ENCODE measurements around the gene RBBP6.
A peak's percentile ranks its signal among the peaks of the same experiment; 100 is the strongest.

Gene RBBP6

DNA sequence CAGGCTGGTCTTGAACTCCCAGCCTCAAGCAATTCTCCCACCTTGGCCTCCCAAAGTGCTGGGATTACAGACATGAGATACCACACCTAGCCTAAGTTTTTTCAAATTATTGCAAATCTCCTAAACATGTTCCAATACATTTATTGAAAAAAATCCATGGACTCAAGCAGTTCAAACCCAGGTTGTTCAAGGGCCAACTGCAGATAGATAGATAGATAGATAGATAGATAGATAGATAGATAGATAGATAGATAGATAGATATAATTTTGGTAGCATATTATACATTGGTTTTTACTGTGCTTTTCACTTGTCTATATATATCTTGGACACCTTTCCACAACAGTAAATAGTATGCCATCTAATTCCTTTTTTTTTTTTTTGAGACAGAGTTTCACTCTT lies 20.9 kb upstream of the RBBP6 start (continued):
- TF ChIP-seq ZNF670 (tag by site-specific recombination; IDR thresholded peaks at IDR 0.05; ENCODE audit: low read depth) (no peak), ZNF629 (tag by site-specific recombination; IDR thresholded peaks at IDR 0.05) (no peak), RBAK (tag by site-specific recombination; IDR thresholded peaks at IDR 0.05) (no peak), ZXDB (tag by site-specific recombination; IDR thresholded peaks at IDR 0.05) (no peak)

DNA sequence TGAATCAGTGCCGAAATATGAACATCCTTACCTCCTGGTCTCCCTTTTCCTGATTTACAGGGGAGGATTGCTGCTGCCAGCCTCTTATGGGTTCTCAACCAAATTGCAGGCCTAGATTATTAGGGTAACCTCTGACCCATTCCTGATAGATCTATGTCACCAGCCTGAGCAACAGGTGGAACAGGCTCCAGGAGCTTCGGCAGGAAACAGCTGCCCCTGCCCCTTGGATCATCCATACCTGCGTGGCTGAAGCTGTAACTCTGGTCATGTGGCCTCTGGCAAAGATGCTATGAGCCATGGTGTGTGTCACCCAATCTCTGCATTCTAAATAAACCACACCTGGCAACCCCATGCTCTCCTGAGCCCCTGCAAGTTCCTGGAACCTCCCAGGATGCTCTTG lies 18.4 kb upstream of the RBBP6 start:
- TF ChIP-seq SP2 (tag by site-specific recombination; IDR thresholded peaks at IDR 0.05) (no peak), ZNF292 (tag by site-specific recombination; IDR thresholded peaks at IDR 0.05; ENCODE audit: borderline replicate concordance, low read depth) (no peak), ZNF311 (tag by site-specific recombination; IDR thresholded peaks at IDR 0.05; ENCODE audit: borderline replicate concordance) (no peak), ZNF585B (tag by site-specific recombination; IDR thresholded peaks at IDR 0.05) (no peak), SCRT2 (tag by site-specific recombination; IDR thresholded peaks at IDR 0.05) (peak; percentile 78), ZSCAN30 (tag by site-specific recombination; IDR thresholded peaks at IDR 0.05) (no peak), SCRT1 (tag by site-specific recombination; IDR thresholded peaks at IDR 0.05; ENCODE audit: borderline replicate concordance) (peak; percentile 60; the same call in 1 of the 2 replicates), YY1 (tag by site-specific recombination; IDR thresholded peaks at IDR 0.05) (no peak)
- ChIA-PET POLR2A (no interaction called here), CTCF (interaction anchor here (0.6 to 1.1 kb wide), 2 partner anchors 15 to 42 kb away, joined by 3 read pairs; no protein-coding TSS in a partner anchor)
- Histone ChIP-seq H3K4me1 (ENCODE audit: control insufficient read depth, insufficient read depth, low read length) (no peaks in the 10 kb centered on the region), H3K36me3 (ENCODE audit: control insufficient read depth in 2 of 2, insufficient read depth in 1 of 2, low read length in 2 of 2) (no peaks in the 10 kb centered on the region), H3K27ac (ENCODE audit: extremely low read depth, low read depth, low read length) (no peak overlapping the region), H3K9me3 (ENCODE audit: control insufficient read depth, insufficient read depth, low read depth, low read length) (no peaks in the 10 kb centered on the region), H3K4me3 (ENCODE audit: low read depth, low read length) (no peak overlapping the region)

DNA sequence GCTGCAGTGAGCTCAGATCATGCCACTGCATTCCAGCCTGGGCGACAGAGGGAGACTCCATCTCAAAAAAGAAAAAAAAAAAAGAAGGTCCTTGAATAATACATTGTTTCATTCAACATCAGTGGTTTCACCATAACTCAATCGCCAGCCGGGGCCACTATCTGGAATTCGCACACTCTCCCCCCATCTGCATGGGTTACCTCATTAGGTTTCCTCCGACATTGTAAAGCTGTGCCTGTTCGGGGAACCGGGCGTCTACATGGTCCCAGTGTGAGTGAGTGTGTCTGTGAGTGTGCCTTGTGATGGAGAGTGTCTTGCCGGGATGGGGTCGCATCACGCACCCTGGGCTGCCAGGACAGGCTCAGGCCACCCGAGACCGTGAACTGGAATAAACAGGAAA lies 16.6 kb upstream of the RBBP6 start:
- H3K36me3 ChIP-seq (ENCODE audit: control insufficient read depth in 2 of 2, insufficient read depth in 1 of 2, low read length in 2 of 2) = no peaks in the 10 kb centered on the region
- no peak overlapping the region for H3K27ac ChIP-seq (ENCODE audit: extremely low read depth, low read depth, low read length)
- POLR2A ChIA-PET = no interaction called here
- H3K9me3 ChIP-seq (ENCODE audit: control insufficient read depth, insufficient read depth, low read depth, low read length) = no peaks in the 10 kb centered on the region
- CTCF ChIA-PET = interaction anchor here (0.7 to 1.3 kb wide), 2 partner anchors 18 to 27 kb away, joined by 3 read pairs; no protein-coding TSS in a partner anchor
- H3K4me3 ChIP-seq (ENCODE audit: low read depth, low read length) = no peak overlapping the region
- TF ChIP-seq ZNF837 (tag by site-specific recombination; IDR thresholded peaks at IDR 0.05) (no peak), ZNF121 (tag by site-specific recombination; IDR thresholded peaks at IDR 0.05) (no peak), ZNF10 (tag by site-specific recombination; IDR thresholded peaks at IDR 0.05) (no peak), OVOL3 (tag by site-specific recombination; IDR thresholded peaks at IDR 0.05) (no peak), ZNF112 (tag by site-specific recombination; IDR thresholded peaks at IDR 0.05) (no peak), ZBTB17 (tag by site-specific recombination; IDR thresholded peaks at IDR 0.05) (no peak), ZNF2 (tag by site-specific recombination; IDR thresholded peaks at IDR 0.05) (no peak), ZNF248 (tag by site-specific recombination; IDR thresholded peaks at IDR 0.05) (no peak), GLIS1 (tag by site-specific recombination; IDR thresholded peaks at IDR 0.05) (no peak), ZNF76 (tag by site-specific recombination; IDR thresholded peaks at IDR 0.05; ENCODE audit: borderline replicate concordance, low read depth) (no peak), ZBTB20 (tag by site-specific recombination; IDR thresholded peaks at IDR 0.05) (no peak), ZBTB21 (tag by site-specific recombination; IDR thresholded peaks at IDR 0.05) (no peak), ZNF366 (tag by site-specific recombination; conservative IDR thresholded peaks at IDR 0.05) (no peak)
- TF ChIP-seq, protein P1, sequence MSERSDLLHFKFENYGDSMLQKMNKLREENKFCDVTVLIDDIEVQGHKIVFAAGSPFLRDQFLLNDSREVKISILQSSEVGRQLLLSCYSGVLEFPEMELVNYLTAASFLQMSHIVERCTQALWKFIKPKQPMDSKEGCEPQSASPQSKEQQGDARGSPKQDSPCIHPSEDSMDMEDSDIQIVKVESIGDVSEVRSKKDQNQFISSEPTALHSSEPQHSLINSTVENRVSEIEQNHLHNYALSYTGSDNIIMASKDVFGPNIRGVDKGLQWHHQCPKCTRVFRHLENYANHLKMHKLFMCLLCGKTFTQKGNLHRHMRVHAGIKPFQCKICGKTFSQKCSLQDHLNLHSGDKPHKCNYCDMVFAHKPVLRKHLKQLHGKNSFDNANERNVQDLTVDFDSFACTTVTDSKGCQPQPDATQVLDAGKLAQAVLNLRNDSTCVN (tag by site-specific recombination; optimal IDR thresholded peaks at IDR 0.05) = no peak
- TF ChIP-seq, protein P2, sequence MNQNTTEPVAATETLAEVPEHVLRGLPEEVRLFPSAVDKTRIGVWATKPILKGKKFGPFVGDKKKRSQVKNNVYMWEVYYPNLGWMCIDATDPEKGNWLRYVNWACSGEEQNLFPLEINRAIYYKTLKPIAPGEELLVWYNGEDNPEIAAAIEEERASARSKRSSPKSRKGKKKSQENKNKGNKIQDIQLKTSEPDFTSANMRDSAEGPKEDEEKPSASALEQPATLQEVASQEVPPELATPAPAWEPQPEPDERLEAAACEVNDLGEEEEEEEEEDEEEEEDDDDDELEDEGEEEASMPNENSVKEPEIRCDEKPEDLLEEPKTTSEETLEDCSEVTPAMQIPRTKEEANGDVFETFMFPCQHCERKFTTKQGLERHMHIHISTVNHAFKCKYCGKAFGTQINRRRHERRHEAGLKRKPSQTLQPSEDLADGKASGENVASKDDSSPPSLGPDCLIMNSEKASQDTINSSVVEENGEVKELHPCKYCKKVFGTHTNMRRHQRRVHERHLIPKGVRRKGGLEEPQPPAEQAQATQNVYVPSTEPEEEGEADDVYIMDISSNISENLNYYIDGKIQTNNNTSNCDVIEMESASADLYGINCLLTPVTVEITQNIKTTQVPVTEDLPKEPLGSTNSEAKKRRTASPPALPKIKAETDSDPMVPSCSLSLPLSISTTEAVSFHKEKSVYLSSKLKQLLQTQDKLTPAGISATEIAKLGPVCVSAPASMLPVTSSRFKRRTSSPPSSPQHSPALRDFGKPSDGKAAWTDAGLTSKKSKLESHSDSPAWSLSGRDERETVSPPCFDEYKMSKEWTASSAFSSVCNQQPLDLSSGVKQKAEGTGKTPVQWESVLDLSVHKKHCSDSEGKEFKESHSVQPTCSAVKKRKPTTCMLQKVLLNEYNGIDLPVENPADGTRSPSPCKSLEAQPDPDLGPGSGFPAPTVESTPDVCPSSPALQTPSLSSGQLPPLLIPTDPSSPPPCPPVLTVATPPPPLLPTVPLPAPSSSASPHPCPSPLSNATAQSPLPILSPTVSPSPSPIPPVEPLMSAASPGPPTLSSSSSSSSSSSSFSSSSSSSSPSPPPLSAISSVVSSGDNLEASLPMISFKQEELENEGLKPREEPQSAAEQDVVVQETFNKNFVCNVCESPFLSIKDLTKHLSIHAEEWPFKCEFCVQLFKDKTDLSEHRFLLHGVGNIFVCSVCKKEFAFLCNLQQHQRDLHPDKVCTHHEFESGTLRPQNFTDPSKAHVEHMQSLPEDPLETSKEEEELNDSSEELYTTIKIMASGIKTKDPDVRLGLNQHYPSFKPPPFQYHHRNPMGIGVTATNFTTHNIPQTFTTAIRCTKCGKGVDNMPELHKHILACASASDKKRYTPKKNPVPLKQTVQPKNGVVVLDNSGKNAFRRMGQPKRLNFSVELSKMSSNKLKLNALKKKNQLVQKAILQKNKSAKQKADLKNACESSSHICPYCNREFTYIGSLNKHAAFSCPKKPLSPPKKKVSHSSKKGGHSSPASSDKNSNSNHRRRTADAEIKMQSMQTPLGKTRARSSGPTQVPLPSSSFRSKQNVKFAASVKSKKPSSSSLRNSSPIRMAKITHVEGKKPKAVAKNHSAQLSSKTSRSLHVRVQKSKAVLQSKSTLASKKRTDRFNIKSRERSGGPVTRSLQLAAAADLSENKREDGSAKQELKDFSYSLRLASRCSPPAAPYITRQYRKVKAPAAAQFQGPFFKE (tag by site-specific recombination; IDR thresholded peaks at IDR 0.05; ENCODE audit: borderline replicate concordance) = no peak
- TF ChIP-seq, protein P3, sequence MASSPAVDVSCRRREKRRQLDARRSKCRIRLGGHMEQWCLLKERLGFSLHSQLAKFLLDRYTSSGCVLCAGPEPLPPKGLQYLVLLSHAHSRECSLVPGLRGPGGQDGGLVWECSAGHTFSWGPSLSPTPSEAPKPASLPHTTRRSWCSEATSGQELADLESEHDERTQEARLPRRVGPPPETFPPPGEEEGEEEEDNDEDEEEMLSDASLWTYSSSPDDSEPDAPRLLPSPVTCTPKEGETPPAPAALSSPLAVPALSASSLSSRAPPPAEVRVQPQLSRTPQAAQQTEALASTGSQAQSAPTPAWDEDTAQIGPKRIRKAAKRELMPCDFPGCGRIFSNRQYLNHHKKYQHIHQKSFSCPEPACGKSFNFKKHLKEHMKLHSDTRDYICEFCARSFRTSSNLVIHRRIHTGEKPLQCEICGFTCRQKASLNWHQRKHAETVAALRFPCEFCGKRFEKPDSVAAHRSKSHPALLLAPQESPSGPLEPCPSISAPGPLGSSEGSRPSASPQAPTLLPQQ (tag by site-specific recombination; IDR thresholded peaks at IDR 0.05) = no peak
- no peaks in the 10 kb centered on the region for H3K4me1 ChIP-seq (ENCODE audit: control insufficient read depth, insufficient read depth, low read length)

Data from HEK293 (cell line).